Mesendoderm (in vitro differentiated cells): Measurements from ENCODE around the gene SSTR4.

Experiments used
- DNase-seq: peaks from one replicate; pipeline ENCODE4 v3.0.0; 2013
- H2AK5ac ChIP-seq: 2 replicates; pipeline ENCODE4 v1.6.1; 2013; ENCODE audit warnings: low read length, inconsistent platforms
- H2BK120ac ChIP-seq: 2 replicates; pipeline ENCODE4 v1.6.1; 2013; ENCODE audit warnings: low read depth, mild to moderate bottlenecking, low read length, moderate library complexity, mixed read lengths
- H2BK15ac ChIP-seq: replicated peaks from 2 replicates; pipeline ENCODE4 v1.6.1; 2013; ENCODE audit warnings: low read depth, mild to moderate bottlenecking, moderate library complexity
- H2BK5ac ChIP-seq: 2 replicates; pipeline ENCODE4 v1.6.1; 2013; ENCODE audit warnings: low read length, inconsistent platforms
- H3K18ac ChIP-seq: 2 replicates; pipeline ENCODE4 v1.6.1; 2013; ENCODE audit warnings: mild to moderate bottlenecking, low read length, mixed read lengths
- H3K23ac ChIP-seq: one replicate; pipeline ENCODE4 v1.6.1; 2013; ENCODE audit warnings: low read length
- H3K27ac ChIP-seq: 2 replicates; pipeline ENCODE4 v1.5.1; 2013; ENCODE audit warnings: low read depth, mild to moderate bottlenecking, inconsistent platforms, low read length, moderate library complexity
- H3K27me3 ChIP-seq: 2 replicates; pipeline ENCODE4 v1.6.1; 2013; ENCODE audit warnings: low read length, control low read depth, mild to moderate bottlenecking, inconsistent platforms; ENCODE audit not compliant: insufficient read depth, poor library complexity
- H3K36me3 ChIP-seq: 2 replicates; pipeline ENCODE4 v1.6.1; 2013; ENCODE audit warnings: low read length, inconsistent platforms; ENCODE audit not compliant: control insufficient read depth, insufficient read depth
- H3K4ac ChIP-seq: one replicate; pipeline ENCODE4 v1.6.1; 2013; ENCODE audit warnings: low read depth, mild to moderate bottlenecking, low read length, moderate library complexity
- H3K4me1 ChIP-seq: 2 replicates; pipeline ENCODE4 v1.6.1; 2013; ENCODE audit warnings: low read depth, low read length, inconsistent platforms; ENCODE audit not compliant: control insufficient read depth
- H3K4me2 ChIP-seq: 2 replicates; pipeline ENCODE4 v1.6.1; 2013; ENCODE audit warnings: low read length
- H3K4me3 ChIP-seq: 2 replicates; pipeline ENCODE4 v1.5.1; 2013; ENCODE audit warnings: mild to moderate bottlenecking, low read length
- H3K56ac ChIP-seq: one replicate; pipeline ENCODE4 v1.6.1; 2013; ENCODE audit warnings: low read length
- H3K79me1 ChIP-seq: 2 replicates; pipeline ENCODE4 v1.6.1; 2013; ENCODE audit warnings: low read length, inconsistent platforms
- H3K79me2 ChIP-seq: 2 replicates; pipeline ENCODE4 v1.6.1; 2013; ENCODE audit warnings: mild to moderate bottlenecking, low read length; ENCODE audit not compliant: control insufficient read depth, insufficient read depth
- H3K9ac ChIP-seq: 2 replicates; pipeline ENCODE4 v1.6.1; 2013; ENCODE audit warnings: low read length, inconsistent platforms
- H4K5ac ChIP-seq: one replicate; pipeline ENCODE4 v1.6.1; 2013; ENCODE audit warnings: low read length
- H4K8ac ChIP-seq: one replicate; pipeline ENCODE4 v1.6.1; 2013; ENCODE audit warnings: low read depth, mild to moderate bottlenecking, control low read depth, low read length, moderate library complexity
- WGBS: extraction: QIAGEN DNeasy Blood & Tissue Kit; methylation state at CpG from one replicate; pipeline ENCODE4 v1.1.7; 2013; ENCODE audit warnings: low lambda C conversion rate, missing lambda C conversion rate; ENCODE audit not compliant: insufficient coverage; ENCODE audit errors: extremely low coverage; 5-methylcytosine and 5-hydroxymethylcytosine counted together

Gene SSTR4

DNA sequence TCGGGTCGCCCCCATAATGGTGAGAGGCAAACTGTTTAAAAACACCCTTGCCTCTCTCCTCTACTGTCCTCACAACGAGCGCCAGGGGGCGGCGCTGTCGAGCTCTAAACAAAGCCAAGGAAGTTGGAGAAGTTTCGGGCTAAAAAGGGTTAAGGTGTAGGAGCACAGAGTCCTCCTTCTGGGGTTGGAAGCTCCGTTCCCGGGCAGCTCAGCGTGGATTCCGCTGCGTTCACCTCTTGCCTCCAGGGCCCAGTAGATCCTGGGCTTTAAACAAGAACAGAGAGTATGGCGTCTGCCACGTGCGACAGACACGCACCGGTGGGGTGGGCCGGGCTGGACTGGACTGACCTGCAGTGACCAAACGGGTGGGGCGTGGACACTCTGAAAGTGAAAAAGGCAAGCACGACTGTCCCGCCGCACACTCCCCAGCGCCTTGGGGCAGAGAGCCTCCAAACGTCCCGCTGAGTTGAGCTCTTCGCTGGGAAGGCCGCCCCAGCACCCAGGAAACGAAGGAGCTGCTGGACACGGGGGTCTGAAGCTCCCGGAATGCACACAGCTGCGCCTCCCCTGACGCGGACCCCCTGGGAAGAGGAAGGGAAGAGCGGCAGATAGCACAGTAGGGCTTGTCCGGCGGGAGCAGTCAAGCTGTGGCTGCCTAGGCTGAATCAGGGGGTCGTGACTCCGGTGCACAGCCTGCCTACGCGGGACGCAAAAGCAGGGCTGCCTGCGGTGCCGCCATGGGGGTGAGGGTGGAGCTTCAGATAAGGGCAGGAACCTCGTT lies 15.9 kb downstream of the SSTR4 start:
- H4K5ac ChIP-seq: no peak overlapping the region
- WGBS: no CpG with 5 or more reads among the region's 46 CpGs
- H4K8ac ChIP-seq: no peak overlapping the region
- no peaks in the 10 kb centered on the region for H3K79me2 ChIP-seq
- peaks cover 4% of the 10 kb centered on the region for H3K4me1 ChIP-seq
- H2AK5ac ChIP-seq: no peak overlapping the region
- peak overlapping the region; percentile 60 for H3K18ac ChIP-seq
- H3K56ac ChIP-seq: peak overlapping the region; percentile 95
- peak overlapping the region; percentile 83 for H3K4me2 ChIP-seq
- peak overlapping the region; percentile 41 for H3K4me3 ChIP-seq
- peak; percentile 96 for DNase-seq
- H3K23ac ChIP-seq: peak overlapping the region; percentile 68
- H3K79me1 ChIP-seq: no peaks in the 10 kb centered on the region
- no peaks in the 10 kb centered on the region for H3K36me3 ChIP-seq
- peak overlapping the region; percentile 78 for H2BK5ac ChIP-seq
- H3K27me3 ChIP-seq: peaks cover 10% of the 10 kb centered on the region
- H3K27ac ChIP-seq: peak overlapping the region; percentile 46
- H3K9ac ChIP-seq: peak overlapping the region; percentile 79
- H3K4ac ChIP-seq: no peak overlapping the region
- H2BK15ac ChIP-seq: no peak overlapping the region
- peak overlapping the region; percentile 30 for H2BK120ac ChIP-seq

DNA sequence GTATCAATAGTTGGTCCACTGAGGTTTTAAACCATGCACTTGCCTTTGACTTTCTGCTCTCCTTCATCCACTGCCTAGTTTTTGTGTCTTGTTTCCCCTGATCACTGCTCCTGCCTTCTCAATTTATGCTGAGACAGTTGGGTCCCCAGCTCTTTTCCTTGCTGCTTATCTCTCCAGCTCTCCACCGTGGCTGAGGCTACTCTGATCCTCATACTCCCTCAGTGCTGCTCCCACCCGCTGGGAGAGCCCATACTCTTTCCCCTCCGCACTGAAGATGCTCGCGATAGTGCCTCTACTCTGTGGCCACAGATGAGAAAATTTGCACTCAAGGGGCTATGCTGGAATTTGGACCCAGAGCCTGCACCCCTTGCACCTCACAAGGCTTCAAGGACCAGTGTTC lies 17.8 kb downstream of the SSTR4 start:
- no CpG with 5 or more reads among the region's 5 CpGs for WGBS
- Histone ChIP-seq H3K27me3 (peaks cover 4% of the 10 kb centered on the region), H3K4me2 (no peak overlapping the region), H3K36me3 (no peaks in the 10 kb centered on the region), H3K18ac (no peak overlapping the region), H4K5ac (no peak overlapping the region), H3K23ac (no peak overlapping the region), H2AK5ac (no peak overlapping the region), H3K79me1 (no peaks in the 10 kb centered on the region), H3K56ac (no peak overlapping the region), H3K27ac (no peak overlapping the region), H2BK120ac (no peak overlapping the region), H2BK5ac (no peak overlapping the region), H3K4me3 (no peak overlapping the region), H3K9ac (no peak overlapping the region), H2BK15ac (no peak overlapping the region), H4K8ac (no peak overlapping the region), H3K4me1 (peaks cover 4% of the 10 kb centered on the region), H3K4ac (no peak overlapping the region), H3K79me2 (no peaks in the 10 kb centered on the region)
- no peak for DNase-seq

DNA sequence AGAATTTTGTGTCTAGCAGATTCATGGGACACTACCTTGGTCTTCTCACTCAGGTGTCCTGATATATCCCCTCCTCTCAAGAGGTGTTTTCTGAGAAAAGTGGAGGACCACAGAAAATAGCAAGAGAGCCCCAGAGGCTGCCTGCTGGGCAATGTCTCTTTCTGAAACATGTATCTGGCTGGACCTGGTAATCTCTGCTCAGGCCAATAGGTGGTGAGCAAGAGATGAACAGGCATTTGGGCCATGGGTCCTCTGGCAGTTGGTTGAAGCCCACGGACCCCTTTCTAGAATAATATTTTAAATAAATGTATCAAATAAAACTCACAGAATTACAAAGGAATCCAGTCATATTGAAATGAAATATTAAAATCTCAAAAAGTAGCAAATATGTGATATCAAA lies 23.1 kb downstream of the SSTR4 start:
- Histone ChIP-seq H3K56ac (no peak overlapping the region), H2BK5ac (no peak overlapping the region), H4K5ac (no peak overlapping the region), H2AK5ac (no peak overlapping the region), H2BK120ac (no peak overlapping the region), H3K9ac (no peak overlapping the region), H3K27ac (no peak overlapping the region), H3K36me3 (no peaks in the 10 kb centered on the region), H4K8ac (no peak overlapping the region), H3K23ac (no peak overlapping the region), H3K79me2 (no peaks in the 10 kb centered on the region), H3K18ac (no peak overlapping the region), H3K4ac (no peak overlapping the region), H3K4me2 (no peak overlapping the region), H3K79me1 (no peaks in the 10 kb centered on the region), H3K4me1 (peaks cover 3% of the 10 kb centered on the region), H2BK15ac (no peak overlapping the region), H3K27me3 (no peaks in the 10 kb centered on the region), H3K4me3 (no peak overlapping the region)
- WGBS: no CpG with 5 or more reads among the region's 1 CpG
- DNase-seq: no peak

DNA sequence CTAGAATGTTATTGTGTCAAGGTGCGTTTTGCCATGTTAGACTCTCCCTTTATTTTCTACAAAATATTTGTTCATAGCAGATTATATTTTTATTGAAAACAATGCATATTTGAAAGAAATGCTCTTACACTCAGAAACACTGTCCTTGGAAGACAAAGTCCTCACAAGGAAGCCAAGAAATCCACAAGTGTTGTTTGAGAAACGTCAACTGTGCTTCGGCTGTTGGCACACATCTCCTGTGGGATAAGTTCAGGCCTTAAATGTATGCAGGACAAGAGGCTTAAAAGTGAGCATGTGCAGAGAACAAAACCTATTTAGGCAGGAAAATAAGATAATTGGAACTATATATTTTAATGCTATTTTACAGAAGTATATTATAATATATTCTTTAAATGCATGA lies 23.9 kb downstream of the SSTR4 start:
- no peak overlapping the region for H3K18ac ChIP-seq
- H3K56ac ChIP-seq: no peak overlapping the region
- H3K36me3 ChIP-seq: no peaks in the 10 kb centered on the region
- H3K27me3 ChIP-seq: no peaks in the 10 kb centered on the region
- H3K23ac ChIP-seq: no peak overlapping the region
- no peak overlapping the region for H2AK5ac ChIP-seq
- H3K4me1 ChIP-seq: peaks cover 3% of the 10 kb centered on the region
- H3K4ac ChIP-seq: no peak overlapping the region
- H3K9ac ChIP-seq: no peak overlapping the region
- no peak overlapping the region for H2BK120ac ChIP-seq
- DNase-seq: no peak
- H3K4me3 ChIP-seq: no peak overlapping the region
- no peak overlapping the region for H2BK5ac ChIP-seq
- no peak overlapping the region for H3K4me2 ChIP-seq
- no peak overlapping the region for H4K5ac ChIP-seq
- no peak overlapping the region for H2BK15ac ChIP-seq
- no peak overlapping the region for H3K27ac ChIP-seq
- no peaks in the 10 kb centered on the region for H3K79me2 ChIP-seq
- H3K79me1 ChIP-seq: no peaks in the 10 kb centered on the region
- no CpG with 5 or more reads among the region's 3 CpGs for WGBS
- H4K8ac ChIP-seq: no peak overlapping the region

DNA sequence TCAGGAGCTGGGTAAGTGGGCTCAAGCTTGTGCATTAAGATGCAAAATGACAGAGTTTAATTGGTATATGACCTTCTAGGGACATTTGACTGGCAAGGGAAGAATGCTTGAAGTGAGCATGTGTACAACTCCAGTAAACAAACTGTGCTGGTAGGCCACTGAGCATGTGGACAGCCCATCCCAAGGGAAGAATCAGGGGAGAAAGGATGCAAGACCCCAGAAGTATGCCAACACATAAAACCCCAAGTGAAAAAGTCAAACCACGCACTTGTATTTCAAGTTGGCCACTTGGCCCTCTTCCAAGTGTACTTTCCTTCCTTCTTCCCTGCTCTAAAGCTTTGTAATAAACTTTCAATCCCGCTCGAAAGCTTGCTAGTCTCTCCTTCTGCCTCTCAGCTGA lies 24.7 kb downstream of the SSTR4 start:
- no peak overlapping the region for H3K18ac ChIP-seq
- no peak overlapping the region for H2BK5ac ChIP-seq
- no peaks in the 10 kb centered on the region for H3K27me3 ChIP-seq
- H2BK15ac ChIP-seq: no peak overlapping the region
- H3K4ac ChIP-seq: no peak overlapping the region
- no peak overlapping the region for H3K4me3 ChIP-seq
- no peak overlapping the region for H3K56ac ChIP-seq
- no peak overlapping the region for H4K8ac ChIP-seq
- no CpG with 5 or more reads among the region's 3 CpGs for WGBS
- H3K23ac ChIP-seq: no peak overlapping the region
- DNase-seq: no peak
- no peaks in the 10 kb centered on the region for H3K36me3 ChIP-seq
- H4K5ac ChIP-seq: no peak overlapping the region
- H3K79me2 ChIP-seq: no peaks in the 10 kb centered on the region
- H3K79me1 ChIP-seq: no peaks in the 10 kb centered on the region
- H2AK5ac ChIP-seq: no peak overlapping the region
- no peak overlapping the region for H3K4me2 ChIP-seq
- no peak overlapping the region for H2BK120ac ChIP-seq
- H3K27ac ChIP-seq: no peak overlapping the region
- H3K9ac ChIP-seq: no peak overlapping the region
- peaks cover 3% of the 10 kb centered on the region for H3K4me1 ChIP-seq

DNA sequence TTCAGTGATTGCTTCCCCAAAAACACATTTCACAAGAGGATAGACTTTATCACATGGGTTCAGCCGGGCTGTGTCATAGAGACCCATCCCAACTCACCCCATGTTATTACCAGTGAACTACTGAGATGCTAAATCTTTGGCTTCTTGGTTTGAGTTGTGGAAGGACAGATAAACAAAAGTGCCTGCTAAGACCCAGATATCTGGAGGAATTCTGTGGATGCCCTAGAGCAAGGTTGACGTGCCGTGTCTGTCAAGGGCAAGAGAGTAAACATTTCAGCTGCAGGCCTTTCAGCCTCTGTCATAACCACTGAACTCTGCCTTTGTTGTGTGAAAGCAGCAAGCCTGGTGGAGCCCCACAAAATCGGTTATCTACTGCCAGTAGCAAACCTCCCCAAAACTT lies 25.5 kb downstream of the SSTR4 start:
- Histone ChIP-seq H3K36me3 (no peaks in the 10 kb centered on the region), H3K79me2 (no peaks in the 10 kb centered on the region), H4K5ac (no peak overlapping the region), H3K18ac (peak overlapping the region; percentile 32), H3K27ac (no peak overlapping the region), H3K23ac (no peak overlapping the region), H3K4me2 (no peak overlapping the region), H4K8ac (no peak overlapping the region), H2BK15ac (no peak overlapping the region), H3K56ac (no peak overlapping the region), H3K79me1 (no peaks in the 10 kb centered on the region), H3K4ac (no peak overlapping the region), H3K4me1 (peaks cover 3% of the 10 kb centered on the region), H2BK5ac (no peak overlapping the region), H2AK5ac (no peak overlapping the region), H2BK120ac (no peak overlapping the region), H3K27me3 (no peaks in the 10 kb centered on the region), H3K9ac (no peak overlapping the region), H3K4me3 (no peak overlapping the region)
- WGBS: no CpG with 5 or more reads among the region's 4 CpGs
- DNase-seq: no peak
